SK-N-SH treated with all-trans-retinoic acid at 6 μM for 48 hours (cell line): ENCODE data around the gene RNF19B.

ENCODE experiments used
- ATAC-seq: fragments of 200-7000 bp; cut with Tn5 transposase; 3 replicates; pipeline ENCODE4 v1.9.1; 2020; ENCODE audit warnings: mild to moderate bottlenecking, moderate library complexity
- ARNTL ChIP-seq: fragments of 450-650 bp; formaldehyde crosslinking; IDR thresholded peaks from 2 replicates; pipeline ENCODE4 v1.5.0; 2020; ENCODE audit warnings: low read depth, mild to moderate bottlenecking, moderate library complexity, borderline replicate concordance
- CSDC2 ChIP-seq: fragments of 250-450 bp; sonication (Bioruptor Pico); IDR thresholded peaks from 2 replicates; pipeline ENCODE4 v1.5.0; 2020; ENCODE audit warnings: mild to moderate bottlenecking, moderate library complexity
- ESRRG ChIP-seq: fragments of 250-450 bp; sonication (Bioruptor Pico); IDR thresholded peaks from 2 replicates; pipeline ENCODE4 v1.6.1; 2021; ENCODE audit warnings: mild to moderate bottlenecking
- GLIS3 ChIP-seq: fragments of 250-450 bp; sonication (Bioruptor Pico); IDR thresholded peaks from 2 replicates; pipeline ENCODE4 v1.5.0; 2020; ENCODE audit warnings: mild to moderate bottlenecking, moderate library complexity
- OSR1 ChIP-seq: fragments of 250-450 bp; sonication (Bioruptor Pico); IDR thresholded peaks from 2 replicates; pipeline ENCODE4 v1.8.0; 2022; ENCODE audit warnings: moderate library complexity, mild to moderate bottlenecking, inconsistent platforms
- PPARA ChIP-seq: fragments of 250-450 bp; sonication (Bioruptor Pico); IDR thresholded peaks from 2 replicates; pipeline ENCODE4 v1.5.0; 2020; ENCODE audit warnings: mild to moderate bottlenecking, borderline replicate concordance
- RARB ChIP-seq: fragments of 250-450 bp; sonication (Bioruptor Pico); IDR thresholded peaks from 2 replicates; pipeline ENCODE4 v1.8.0; 2021; ENCODE audit warnings: mild to moderate bottlenecking, moderate library complexity
- SNAI2 ChIP-seq: fragments of 250-450 bp; sonication (Bioruptor Pico); IDR thresholded peaks from 2 replicates; pipeline ENCODE4 v1.5.0; 2020; ENCODE audit warnings: mild to moderate bottlenecking, moderate library complexity
- ZC3H10 ChIP-seq: fragments of 250-450 bp; sonication (Bioruptor Pico); IDR thresholded peaks from 2 replicates; pipeline ENCODE4 v1.5.1; 2021; ENCODE audit warnings: mild to moderate bottlenecking, moderate library complexity
- ZFP3 ChIP-seq: fragments of 250-450 bp; sonication (Bioruptor Pico); IDR thresholded peaks from 2 replicates; pipeline ENCODE4 v1.5.0; 2020; ENCODE audit warnings: mild to moderate bottlenecking, moderate library complexity
- ZFP30 ChIP-seq: fragments of 450-650 bp; formaldehyde crosslinking; IDR thresholded peaks from 2 replicates; pipeline ENCODE4 v1.5.0; 2022; ENCODE audit warnings: mild to moderate bottlenecking, moderate library complexity
- ZNF8 ChIP-seq: fragments of 450-650 bp; formaldehyde crosslinking; IDR thresholded peaks from 2 replicates; pipeline ENCODE4 v1.5.0; 2020; ENCODE audit warnings: mild to moderate bottlenecking, moderate library complexity
- TF ChIP-seq, protein P1 (sequence below): fragments of 250-450 bp; sonication (Bioruptor Pico); IDR thresholded peaks from 2 replicates; pipeline ENCODE4 v1.5.0; 2020; ENCODE audit warnings: mild to moderate bottlenecking, moderate library complexity
- TF ChIP-seq, protein P2 (sequence below): fragments of 250-450 bp; sonication (Bioruptor Pico); IDR thresholded peaks from 2 replicates; pipeline ENCODE4 v1.8.0; 2021; ENCODE audit warnings: low read depth, mild to moderate bottlenecking, moderate library complexity, borderline replicate concordance
- TF ChIP-seq, protein P3 (sequence below): fragments of 250-450 bp; sonication (Bioruptor Pico); IDR thresholded peaks from 2 replicates; pipeline ENCODE4 v1.5.1; 2020; ENCODE audit warnings: low read depth, mild to moderate bottlenecking, moderate library complexity
- TF ChIP-seq, protein P4 (sequence below): fragments of 250-450 bp; sonication (Bioruptor Pico); IDR thresholded peaks from 2 replicates; pipeline ENCODE4 v1.8.0; 2020; ENCODE audit warnings: mild to moderate bottlenecking, moderate library complexity, borderline replicate concordance
- TF ChIP-seq, protein P5 (sequence below): fragments of 250-450 bp; sonication (Bioruptor Pico); IDR thresholded peaks from 2 replicates; pipeline ENCODE4 v1.5.1; 2021; ENCODE audit warnings: mild to moderate bottlenecking, moderate library complexity

RNF19B gene

DNA sequence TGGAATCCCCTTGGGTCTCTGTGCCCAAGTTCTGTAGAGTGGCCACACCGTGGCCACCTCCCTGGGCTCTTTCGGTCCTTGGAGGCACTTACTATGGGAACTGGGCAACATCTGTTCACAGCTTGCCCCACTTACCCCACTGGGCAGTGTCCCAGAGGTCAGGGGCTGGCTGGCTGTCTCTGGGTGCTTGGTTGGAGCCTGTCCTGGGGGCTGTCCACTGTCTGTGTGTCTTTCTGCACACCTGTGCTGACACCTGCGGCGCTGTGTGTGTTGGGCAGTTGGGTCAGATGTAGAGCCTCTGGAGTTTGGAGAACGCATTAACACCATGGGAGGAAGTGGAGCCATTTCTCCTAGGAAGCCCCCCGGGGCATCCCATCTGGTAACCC, 62.1 kb downstream of the RNF19B start:
- no peak for ATAC-seq
- TF ChIP-seq, protein P1, sequence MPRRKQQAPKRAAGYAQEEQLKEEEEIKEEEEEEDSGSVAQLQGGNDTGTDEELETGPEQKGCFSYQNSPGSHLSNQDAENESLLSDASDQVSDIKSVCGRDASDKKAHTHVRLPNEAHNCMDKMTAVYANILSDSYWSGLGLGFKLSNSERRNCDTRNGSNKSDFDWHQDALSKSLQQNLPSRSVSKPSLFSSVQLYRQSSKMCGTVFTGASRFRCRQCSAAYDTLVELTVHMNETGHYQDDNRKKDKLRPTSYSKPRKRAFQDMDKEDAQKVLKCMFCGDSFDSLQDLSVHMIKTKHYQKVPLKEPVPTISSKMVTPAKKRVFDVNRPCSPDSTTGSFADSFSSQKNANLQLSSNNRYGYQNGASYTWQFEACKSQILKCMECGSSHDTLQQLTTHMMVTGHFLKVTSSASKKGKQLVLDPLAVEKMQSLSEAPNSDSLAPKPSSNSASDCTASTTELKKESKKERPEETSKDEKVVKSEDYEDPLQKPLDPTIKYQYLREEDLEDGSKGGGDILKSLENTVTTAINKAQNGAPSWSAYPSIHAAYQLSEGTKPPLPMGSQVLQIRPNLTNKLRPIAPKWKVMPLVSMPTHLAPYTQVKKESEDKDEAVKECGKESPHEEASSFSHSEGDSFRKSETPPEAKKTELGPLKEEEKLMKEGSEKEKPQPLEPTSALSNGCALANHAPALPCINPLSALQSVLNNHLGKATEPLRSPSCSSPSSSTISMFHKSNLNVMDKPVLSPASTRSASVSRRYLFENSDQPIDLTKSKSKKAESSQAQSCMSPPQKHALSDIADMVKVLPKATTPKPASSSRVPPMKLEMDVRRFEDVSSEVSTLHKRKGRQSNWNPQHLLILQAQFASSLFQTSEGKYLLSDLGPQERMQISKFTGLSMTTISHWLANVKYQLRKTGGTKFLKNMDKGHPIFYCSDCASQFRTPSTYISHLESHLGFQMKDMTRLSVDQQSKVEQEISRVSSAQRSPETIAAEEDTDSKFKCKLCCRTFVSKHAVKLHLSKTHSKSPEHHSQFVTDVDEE (CRISPR knock-in tag) = no peak
- TF ChIP-seq ZFP3 (CRISPR knock-in tag) (no peak), ESRRG (CRISPR knock-in tag) (no peak), ARNTL (CRISPR knock-in tag) (no peak), OSR1 (CRISPR knock-in tag) (no peak), GLIS3 (CRISPR knock-in tag) (no peak), CSDC2 (CRISPR knock-in tag) (no peak), ZNF8 (no peak), SNAI2 (CRISPR knock-in tag) (no peak), PPARA (CRISPR knock-in tag) (no peak), ZC3H10 (no peak), ZFP30 (CRISPR knock-in tag) (no peak), RARB (no peak)
- TF ChIP-seq, protein P2, sequence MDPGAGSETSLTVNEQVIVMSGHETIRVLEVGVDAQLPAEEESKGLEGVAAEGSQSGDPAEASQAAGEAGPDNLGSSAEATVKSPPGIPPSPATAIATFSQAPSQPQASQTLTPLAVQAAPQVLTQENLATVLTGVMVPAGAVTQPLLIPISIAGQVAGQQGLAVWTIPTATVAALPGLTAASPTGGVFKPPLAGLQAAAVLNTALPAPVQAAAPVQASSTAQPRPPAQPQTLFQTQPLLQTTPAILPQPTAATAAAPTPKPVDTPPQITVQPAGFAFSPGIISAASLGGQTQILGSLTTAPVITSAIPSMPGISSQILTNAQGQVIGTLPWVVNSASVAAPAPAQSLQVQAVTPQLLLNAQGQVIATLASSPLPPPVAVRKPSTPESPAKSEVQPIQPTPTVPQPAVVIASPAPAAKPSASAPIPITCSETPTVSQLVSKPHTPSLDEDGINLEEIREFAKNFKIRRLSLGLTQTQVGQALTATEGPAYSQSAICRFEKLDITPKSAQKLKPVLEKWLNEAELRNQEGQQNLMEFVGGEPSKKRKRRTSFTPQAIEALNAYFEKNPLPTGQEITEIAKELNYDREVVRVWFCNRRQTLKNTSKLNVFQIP = no peak
- TF ChIP-seq, protein P3, sequence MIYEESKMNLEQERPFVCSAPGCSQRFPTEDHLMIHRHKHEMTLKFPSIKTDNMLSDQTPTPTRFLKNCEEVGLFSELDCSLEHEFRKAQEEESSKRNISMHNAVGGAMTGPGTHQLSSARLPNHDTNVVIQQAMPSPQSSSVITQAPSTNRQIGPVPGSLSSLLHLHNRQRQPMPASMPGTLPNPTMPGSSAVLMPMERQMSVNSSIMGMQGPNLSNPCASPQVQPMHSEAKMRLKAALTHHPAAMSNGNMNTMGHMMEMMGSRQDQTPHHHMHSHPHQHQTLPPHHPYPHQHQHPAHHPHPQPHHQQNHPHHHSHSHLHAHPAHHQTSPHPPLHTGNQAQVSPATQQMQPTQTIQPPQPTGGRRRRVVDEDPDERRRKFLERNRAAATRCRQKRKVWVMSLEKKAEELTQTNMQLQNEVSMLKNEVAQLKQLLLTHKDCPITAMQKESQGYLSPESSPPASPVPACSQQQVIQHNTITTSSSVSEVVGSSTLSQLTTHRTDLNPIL (CRISPR knock-in tag) = no peak
- TF ChIP-seq, protein P4, sequence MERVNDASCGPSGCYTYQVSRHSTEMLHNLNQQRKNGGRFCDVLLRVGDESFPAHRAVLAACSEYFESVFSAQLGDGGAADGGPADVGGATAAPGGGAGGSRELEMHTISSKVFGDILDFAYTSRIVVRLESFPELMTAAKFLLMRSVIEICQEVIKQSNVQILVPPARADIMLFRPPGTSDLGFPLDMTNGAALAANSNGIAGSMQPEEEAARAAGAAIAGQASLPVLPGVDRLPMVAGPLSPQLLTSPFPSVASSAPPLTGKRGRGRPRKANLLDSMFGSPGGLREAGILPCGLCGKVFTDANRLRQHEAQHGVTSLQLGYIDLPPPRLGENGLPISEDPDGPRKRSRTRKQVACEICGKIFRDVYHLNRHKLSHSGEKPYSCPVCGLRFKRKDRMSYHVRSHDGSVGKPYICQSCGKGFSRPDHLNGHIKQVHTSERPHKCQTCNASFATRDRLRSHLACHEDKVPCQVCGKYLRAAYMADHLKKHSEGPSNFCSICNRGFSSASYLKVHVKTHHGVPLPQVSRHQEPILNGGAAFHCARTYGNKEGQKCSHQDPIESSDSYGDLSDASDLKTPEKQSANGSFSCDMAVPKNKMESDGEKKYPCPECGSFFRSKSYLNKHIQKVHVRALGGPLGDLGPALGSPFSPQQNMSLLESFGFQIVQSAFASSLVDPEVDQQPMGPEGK (CRISPR knock-in tag) = no peak

DNA sequence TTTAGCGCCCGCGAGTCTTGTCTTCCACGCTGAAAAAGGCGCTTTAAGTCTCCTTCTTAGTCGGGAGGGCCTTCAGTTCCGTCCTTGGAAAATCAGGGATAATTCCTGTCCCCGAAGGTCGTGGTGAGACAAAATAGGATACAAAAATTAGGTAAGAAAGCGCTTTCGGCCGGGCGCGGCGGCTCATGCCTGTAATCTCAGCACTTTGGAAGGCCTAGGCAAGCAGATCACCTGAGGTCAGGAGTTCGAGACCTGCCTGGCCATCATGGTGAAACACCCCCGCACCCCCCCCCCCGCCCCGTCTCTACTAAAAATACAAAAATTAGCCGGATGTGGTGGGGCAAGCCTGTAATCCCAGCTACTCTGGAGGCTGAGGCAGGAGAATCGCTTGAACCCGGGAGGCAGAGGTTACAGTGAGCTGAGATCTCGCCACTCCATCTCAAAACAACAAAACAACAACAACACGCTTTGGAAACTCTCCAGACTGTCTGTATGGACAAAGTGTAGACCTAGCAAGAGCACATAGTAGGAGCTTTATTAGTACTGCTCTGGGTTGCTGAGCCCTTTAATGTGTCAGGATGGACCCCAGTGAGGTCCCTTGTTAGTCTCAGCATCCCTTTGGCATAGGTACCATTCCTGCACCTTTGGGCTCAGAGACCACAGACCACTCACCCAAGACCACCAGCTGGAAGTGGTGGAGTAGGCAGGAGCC, 62.6 kb downstream of the RNF19B start:
- no peak for ATAC-seq
- TF ChIP-seq GLIS3 (CRISPR knock-in tag) = no peak
- no peak for TF ChIP-seq ZNF8
- TF ChIP-seq, protein P2 = no peak
- no peak for TF ChIP-seq ZC3H10
- TF ChIP-seq, all 23 proteins: peak for 0

DNA sequence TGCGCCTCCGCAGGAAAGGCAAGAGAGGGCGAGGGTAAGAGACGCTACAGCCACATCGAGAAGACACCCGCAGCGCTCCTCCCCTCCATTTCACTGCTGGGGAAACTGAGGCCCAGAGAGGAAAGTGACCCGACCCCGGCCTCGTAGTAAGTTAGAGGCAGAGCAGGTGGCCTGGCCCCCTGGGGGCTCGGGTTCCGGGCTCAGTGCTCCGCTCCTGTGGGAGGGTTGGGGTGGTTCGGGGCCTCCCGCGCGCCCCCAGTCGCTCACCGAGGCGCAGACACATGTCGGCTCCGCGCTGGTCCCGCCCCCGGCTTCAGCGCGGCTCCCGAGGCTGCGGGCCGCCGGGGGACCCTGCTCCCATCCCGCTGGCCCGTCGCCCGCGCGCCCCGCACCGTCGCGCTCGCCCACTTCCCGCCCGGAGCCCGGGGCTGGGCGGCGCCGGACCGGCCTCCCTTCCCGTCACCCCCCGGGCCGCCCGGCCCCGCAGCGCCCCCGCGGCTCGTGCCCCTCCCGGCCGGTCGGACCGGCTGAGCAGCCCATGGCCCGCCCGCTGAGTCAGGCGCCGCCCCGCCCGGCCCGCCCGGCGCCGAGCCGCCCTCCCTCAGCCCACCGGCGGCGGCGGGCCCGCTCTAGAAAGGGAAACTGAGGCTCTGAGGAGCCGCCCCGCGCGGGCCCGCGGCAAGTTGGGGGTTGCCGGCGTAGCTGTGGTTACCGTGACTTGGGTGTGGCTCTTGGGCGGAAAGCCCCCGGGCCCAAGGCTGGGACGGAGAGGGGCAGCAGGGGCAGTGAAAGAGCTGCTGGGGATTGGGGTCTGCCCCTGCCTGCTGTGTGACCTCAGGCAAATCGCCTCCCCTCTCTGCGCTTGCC, 63.4 kb downstream of the RNF19B start, which contains the start of gene TMEM54:
TSS of gene TMEM54 (minus strand) at position 434 of the 867 bp plus-strand sequence. CDS start at position 283, 151 bp downstream.
- ATAC-seq = peak; percentile 56
- no peak for TF ChIP-seq ZC3H10
- TF ChIP-seq ZFP3 (CRISPR knock-in tag) = no peak
- no peak for TF ChIP-seq ZFP30 (CRISPR knock-in tag)
- TF ChIP-seq ZNF8 = no peak
- TF ChIP-seq, protein P5, sequence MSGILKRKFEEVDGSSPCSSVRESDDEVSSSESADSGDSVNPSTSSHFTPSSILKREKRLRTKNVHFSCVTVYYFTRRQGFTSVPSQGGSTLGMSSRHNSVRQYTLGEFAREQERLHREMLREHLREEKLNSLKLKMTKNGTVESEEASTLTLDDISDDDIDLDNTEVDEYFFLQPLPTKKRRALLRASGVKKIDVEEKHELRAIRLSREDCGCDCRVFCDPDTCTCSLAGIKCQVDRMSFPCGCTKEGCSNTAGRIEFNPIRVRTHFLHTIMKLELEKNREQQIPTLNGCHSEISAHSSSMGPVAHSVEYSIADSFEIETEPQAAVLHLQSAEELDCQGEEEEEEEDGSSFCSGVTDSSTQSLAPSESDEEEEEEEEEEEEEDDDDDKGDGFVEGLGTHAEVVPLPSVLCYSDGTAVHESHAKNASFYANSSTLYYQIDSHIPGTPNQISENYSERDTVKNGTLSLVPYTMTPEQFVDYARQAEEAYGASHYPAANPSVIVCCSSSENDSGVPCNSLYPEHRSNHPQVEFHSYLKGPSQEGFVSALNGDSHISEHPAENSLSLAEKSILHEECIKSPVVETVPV = no peak
- TF ChIP-seq, protein P2 = no peak
- no peak for TF ChIP-seq SNAI2 (CRISPR knock-in tag)
- no peak for TF ChIP-seq ARNTL (CRISPR knock-in tag)
- TF ChIP-seq RARB = no peak
- TF ChIP-seq, protein P1 (CRISPR knock-in tag) = no peak
- no peak for TF ChIP-seq CSDC2 (CRISPR knock-in tag)
- no peak for TF ChIP-seq GLIS3 (CRISPR knock-in tag)
